AG09319 (cell line): Measurements from ENCODE around the gene UBE2J1.

Source experiments
- DNase-seq: peaks from one replicate; pipeline ENCODE4 v3.0.0-alpha.2; 2010; ENCODE audit warnings: low read depth; ENCODE audit errors: extremely low read depth
- CTCF ChIP-seq: IDR thresholded peaks from 2 replicates; pipeline ENCODE4 v1.5.1; 2011; ENCODE audit warnings: low read depth, mild to moderate bottlenecking, inconsistent platforms, low read length, moderate library complexity

Gene UBE2J1

GRCh38 chr6:89353118-89353556 lies 615 bp upstream of the UBE2J1 start:
- DNase-seq = no peak
- TF ChIP-seq CTCF = no peak

- TF ChIP-seq CTCF = no peak
- no peak for DNase-seq
These were observed 748 bp downstream of the UBE2J1 start for GRCh38 chr6:89351671-89352277.

- TF ChIP-seq CTCF = no peak
- DNase-seq = no peak
These were observed 2.1 kb downstream of the UBE2J1 start for GRCh38 chr6:89350281-89350966.

- TF ChIP-seq CTCF = no peak
- no peak for DNase-seq
These were observed 4.2 kb downstream of the UBE2J1 start for GRCh38 chr6:89348372-89348771.

GRCh38 chr6:89347825-89348224 lies 4.7 kb downstream of the UBE2J1 start:
- no peak for TF ChIP-seq CTCF
- DNase-seq = no peak

- no peak for DNase-seq
- no peak for TF ChIP-seq CTCF
These were observed 6.1 kb downstream of the UBE2J1 start for GRCh38 chr6:89346433-89346832.

GRCh38 chr6:89339565-89339964 lies 13.0 kb downstream of the UBE2J1 start:
- no peak for DNase-seq
- TF ChIP-seq CTCF = no peak
